Measurements from ENCODE around the gene DNAH1. TPM values are rescaled to one million over a fixed set of nuclear protein-coding genes. Genes with fewer than 3 reads are reported as not detected.

DNAH1 gene
- total RNA-seq, 4 donors from 2014 or later, result 19.3 to 103 (median 64.2) TPM

GRCh38 chr3:52298149-52299098 is 17.7 kb upstream of the DNAH1 start:
- peaks cover 0 to 32% (median 0%) of the 10 kb centered on the region in 4 donors for H3K4me1 ChIP-seq
- H3K4me3 ChIP-seq, result no peak overlapping the region
- H3K36me3 ChIP-seq, result peaks cover 0 to 11% (median 0%) of the 10 kb centered on the region in 3 donors
- no peak overlapping the region for H3K27ac ChIP-seq
- TF ChIP-seq POLR2A (IDR thresholded peaks at IDR 0.05) (no peak), CTCF (IDR thresholded peaks at IDR 0.05) (no peak)
- no peaks in the 10 kb centered on the region for H3K9me3 ChIP-seq
- H3K27me3 ChIP-seq, result no peaks in the 10 kb centered on the region
- no peak for DNase-seq

GRCh38 chr3:52299247-52299878 is 16.8 kb upstream of the DNAH1 start:
- TF ChIP-seq CTCF (IDR thresholded peaks at IDR 0.05), result no peak
- TF ChIP-seq POLR2A (IDR thresholded peaks at IDR 0.05), result no peak
- Histone ChIP-seq H3K9me3 (no peaks in the 10 kb centered on the region), H3K4me1 (peaks cover 0 to 32% (median 0%) of the 10 kb centered on the region in 4 donors), H3K27ac (no peak overlapping the region), H3K27me3 (no peaks in the 10 kb centered on the region), H3K4me3 (no peak overlapping the region), H3K36me3 (peaks cover 0 to 1% (median 0%) of the 10 kb centered on the region in 3 donors)
- DNase-seq, result no peak

GRCh38 chr3:52299879-52300611 is 16.1 kb upstream of the DNAH1 start:
- Histone ChIP-seq H3K4me1 (peaks cover 0 to 32% (median 0%) of the 10 kb centered on the region in 4 donors), H3K36me3 (no peaks in the 10 kb centered on the region), H3K4me3 (no peak overlapping the region), H3K9me3 (no peaks in the 10 kb centered on the region), H3K27ac (peak overlapping the region in 1 of 4 donors; percentile 19), H3K27me3 (no peaks in the 10 kb centered on the region)
- no peak for TF ChIP-seq POLR2A (IDR thresholded peaks at IDR 0.05)
- TF ChIP-seq CTCF (IDR thresholded peaks at IDR 0.05), result peak in 3 of 6 experiments; percentile 29 to 38 (median 38)
- DNase-seq, result peak in 1 of 3 donors; percentile 66

GRCh38 chr3:52302426-52303145 is 13.5 kb upstream of the DNAH1 start:
- DNase-seq, result no peak
- H3K4me1 ChIP-seq, result peaks cover 0 to 51% (median 4%) of the 10 kb centered on the region in 4 donors
- TF ChIP-seq POLR2A (IDR thresholded peaks at IDR 0.05) (no peak), CTCF (IDR thresholded peaks at IDR 0.05) (no peak)
- H3K36me3 ChIP-seq, result no peaks in the 10 kb centered on the region
- H3K27ac ChIP-seq, result no peak overlapping the region
- no peaks in the 10 kb centered on the region for H3K27me3 ChIP-seq
- H3K4me3 ChIP-seq, result no peak overlapping the region
- H3K9me3 ChIP-seq, result no peaks in the 10 kb centered on the region

- no peak for DNase-seq
- no peak for TF ChIP-seq POLR2A (IDR thresholded peaks at IDR 0.05)
- no peak for TF ChIP-seq CTCF (IDR thresholded peaks at IDR 0.05)
- Histone ChIP-seq H3K9me3 (no peaks in the 10 kb centered on the region), H3K27ac (no peak overlapping the region), H3K27me3 (no peaks in the 10 kb centered on the region), H3K4me1 (peaks cover 0 to 50% (median 9%) of the 10 kb centered on the region in 4 donors), H3K4me3 (no peak overlapping the region), H3K36me3 (no peaks in the 10 kb centered on the region)
Measured at GRCh38 chr3:52303811-52304210, 12.3 kb upstream of the DNAH1 start.

All from Peyer's patch (tissue), 4 donors.